GM19099 (cell line): Measurements from ENCODE around the gene PLCG1.

Experiments
- POLR2A ChIP-seq: IDR thresholded peaks from 3 replicates; pipeline ENCODE4 v1.6.1; 2011; ENCODE audit warnings: low read depth; ENCODE audit not compliant: insufficient read length; ENCODE audit errors: extremely low read depth

PLCG1 gene

DNA sequence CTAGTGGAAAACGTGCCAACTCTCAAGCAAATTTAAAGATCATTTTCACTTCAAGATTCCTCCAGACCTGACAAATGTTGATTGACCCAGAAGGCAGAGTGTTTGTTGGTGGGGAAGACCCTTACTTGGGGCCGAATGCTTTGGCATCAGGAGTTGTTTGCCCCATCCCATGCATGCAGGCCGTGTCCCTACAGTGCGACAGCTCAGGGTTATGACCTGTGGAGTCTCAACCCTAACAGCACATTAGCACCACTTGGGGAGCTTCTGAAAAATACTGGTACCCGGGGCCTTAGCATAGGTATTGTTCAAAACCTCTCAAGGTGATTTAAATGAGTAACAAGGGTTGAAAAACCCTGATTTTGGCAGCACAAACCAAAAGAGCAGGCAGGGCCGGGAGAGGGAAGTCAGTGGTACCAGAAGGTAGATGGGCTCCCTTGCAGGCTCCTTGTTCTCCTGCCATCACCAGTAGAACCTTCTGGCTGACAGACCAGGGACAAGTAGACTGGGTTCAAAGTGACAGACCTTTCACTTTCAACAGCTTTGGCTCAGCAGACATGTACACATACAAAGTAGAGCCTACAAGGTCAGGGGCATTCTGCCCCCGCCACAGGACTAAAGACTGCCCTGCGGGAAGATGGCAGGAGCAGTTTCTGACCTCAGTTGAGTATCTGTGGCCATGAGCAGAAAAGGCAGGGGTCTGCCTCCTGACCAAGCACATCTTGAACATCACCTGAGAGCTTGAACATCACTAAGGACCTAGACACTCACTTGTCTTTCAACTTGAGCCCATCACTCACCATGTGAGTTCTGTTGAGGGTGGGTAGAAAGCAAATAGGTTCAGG, 39.6 kb downstream of the PLCG1 start:
- TF ChIP-seq POLR2A: no peak

DNA sequence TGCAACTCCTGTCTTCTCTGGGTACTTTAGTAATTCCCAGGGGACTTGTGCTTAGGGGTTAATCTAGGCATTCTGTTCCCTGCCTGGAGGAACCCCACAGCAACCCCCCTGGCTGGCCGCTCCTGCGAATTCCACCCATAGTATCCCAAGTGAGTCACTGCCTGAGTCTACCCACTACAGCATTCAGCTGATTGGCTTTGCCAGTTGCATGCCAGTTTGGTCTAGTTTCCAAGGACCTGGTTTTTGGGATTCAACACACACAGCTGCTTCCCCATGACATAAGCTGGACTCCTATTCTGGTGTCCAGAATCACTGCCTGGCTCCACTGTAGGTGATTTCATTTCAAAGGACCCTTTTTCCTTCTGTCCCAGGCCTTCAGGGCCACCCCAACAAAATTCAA, 40.3 kb downstream of the PLCG1 start:
- no peak for TF ChIP-seq POLR2A

DNA sequence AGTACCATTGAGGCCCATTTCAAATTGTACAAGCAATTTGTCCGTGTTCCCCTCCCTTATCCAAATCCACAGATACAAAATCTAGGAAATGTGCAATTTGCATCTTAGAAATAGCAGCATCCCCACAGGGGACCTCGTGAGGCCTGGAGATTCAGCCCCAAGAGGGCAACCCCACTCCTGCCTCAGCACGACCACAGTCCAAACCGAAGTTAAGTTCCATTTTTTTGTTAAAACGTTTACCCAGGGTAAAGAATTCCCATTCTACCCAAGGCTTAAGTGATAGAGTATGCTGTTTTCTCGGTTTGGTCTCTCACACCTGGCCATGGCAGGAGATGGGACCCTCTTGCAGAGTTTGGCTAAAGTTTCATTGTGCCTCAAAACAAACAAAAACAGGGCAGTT, 41.2 kb downstream of the PLCG1 start:
- TF ChIP-seq POLR2A: no peak

DNA sequence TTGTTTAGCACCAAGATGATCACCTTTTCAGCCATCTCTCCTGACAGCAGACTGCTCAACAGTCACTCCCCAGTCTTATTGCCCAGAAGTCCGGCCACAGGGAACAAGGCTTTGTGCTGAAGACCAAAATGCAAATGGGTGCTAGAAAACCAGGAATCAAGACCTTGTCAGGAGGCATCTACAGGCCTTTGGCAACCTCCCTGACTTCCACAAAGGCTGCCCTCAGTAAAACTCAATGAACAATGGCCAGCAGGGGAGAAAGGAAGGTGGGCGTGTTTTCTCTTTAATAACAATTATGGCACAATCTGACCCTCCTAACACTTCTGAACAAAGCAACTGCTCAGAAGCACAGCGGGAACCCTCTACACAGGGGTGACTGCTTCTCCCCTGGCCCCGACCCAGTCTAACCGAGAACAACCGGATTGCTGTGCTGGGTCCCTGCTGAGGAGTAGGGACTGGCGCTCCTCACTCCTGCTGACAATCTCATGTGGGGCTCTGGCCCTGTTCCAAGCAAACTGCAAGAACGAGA, 41.6 kb downstream of the PLCG1 start:
- no peak for TF ChIP-seq POLR2A

DNA sequence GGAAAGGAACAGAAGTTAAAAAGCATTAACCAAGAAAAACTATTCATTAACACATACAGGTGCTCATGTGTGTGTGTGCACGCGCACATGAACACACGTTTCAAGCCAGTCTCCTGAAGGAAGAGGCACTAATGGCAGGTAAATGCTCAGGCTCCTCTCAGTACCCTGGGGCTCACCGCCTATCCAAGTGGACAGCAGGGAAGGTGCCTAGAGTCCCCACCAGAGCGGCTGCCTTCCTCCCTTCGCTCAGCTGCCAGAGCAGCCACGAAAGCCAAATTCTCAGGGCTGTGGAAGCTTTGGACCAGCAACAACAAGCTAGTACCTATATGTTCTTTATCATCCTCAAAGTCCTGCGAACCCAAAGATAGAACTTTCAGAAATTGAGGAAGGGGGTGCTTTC, 42.6 kb downstream of the PLCG1 start:
- no peak for TF ChIP-seq POLR2A

DNA sequence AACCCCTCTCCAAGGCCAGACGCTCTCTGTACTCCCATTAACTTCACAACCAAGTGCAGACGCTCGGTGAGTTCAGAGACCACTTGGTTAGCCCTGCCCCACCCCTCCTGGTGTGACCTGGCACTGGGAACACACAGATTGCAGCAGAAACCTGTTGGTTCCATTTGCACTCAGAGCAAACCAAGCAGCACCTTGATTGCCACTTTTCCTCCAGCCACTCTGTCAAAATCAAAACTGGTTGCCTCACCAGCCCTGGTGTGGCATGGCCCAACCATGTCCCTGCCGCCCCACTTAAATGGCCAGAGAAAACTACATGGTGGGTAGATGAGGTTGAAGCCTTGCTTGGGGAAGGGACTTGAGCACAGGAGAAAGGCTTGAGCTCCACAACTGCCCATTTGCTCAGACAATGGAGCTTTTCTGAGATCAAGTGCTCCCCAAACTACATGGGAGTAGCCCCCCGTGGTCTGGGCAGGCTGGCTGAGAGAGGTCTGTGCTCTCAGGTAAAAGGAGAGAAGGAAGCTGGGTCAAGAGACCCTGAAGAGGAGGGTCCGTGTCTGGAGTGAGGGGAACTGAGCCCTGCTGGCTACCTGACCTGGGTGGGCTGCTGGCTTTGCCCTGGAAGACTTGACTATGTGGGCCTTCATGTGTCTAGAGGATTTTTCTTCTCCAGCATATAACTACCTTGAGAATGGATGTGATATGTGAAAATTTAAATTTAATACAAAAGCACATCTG, 43.4 kb downstream of the PLCG1 start:
- TF ChIP-seq POLR2A: no peak

DNA sequence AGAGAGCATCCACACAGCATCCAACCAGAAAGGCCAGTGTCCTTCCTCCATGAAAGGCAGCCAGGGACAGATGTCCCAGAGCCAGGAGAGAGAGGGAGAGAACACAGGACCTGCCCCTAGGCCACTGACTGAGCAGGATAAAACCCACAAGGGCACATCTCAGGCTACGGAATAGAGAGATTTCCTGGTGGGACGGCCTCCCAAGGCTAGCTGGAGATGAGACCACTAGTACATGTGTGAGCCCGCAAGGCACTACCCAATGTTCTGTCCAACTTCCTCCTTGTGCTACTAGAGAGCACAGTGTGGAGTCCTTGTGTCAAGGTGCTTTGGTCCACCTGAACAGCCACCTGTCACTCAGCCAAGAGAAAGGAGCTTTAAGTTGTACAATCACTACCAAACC, 44.2 kb downstream of the PLCG1 start:
- no peak for TF ChIP-seq POLR2A

DNA sequence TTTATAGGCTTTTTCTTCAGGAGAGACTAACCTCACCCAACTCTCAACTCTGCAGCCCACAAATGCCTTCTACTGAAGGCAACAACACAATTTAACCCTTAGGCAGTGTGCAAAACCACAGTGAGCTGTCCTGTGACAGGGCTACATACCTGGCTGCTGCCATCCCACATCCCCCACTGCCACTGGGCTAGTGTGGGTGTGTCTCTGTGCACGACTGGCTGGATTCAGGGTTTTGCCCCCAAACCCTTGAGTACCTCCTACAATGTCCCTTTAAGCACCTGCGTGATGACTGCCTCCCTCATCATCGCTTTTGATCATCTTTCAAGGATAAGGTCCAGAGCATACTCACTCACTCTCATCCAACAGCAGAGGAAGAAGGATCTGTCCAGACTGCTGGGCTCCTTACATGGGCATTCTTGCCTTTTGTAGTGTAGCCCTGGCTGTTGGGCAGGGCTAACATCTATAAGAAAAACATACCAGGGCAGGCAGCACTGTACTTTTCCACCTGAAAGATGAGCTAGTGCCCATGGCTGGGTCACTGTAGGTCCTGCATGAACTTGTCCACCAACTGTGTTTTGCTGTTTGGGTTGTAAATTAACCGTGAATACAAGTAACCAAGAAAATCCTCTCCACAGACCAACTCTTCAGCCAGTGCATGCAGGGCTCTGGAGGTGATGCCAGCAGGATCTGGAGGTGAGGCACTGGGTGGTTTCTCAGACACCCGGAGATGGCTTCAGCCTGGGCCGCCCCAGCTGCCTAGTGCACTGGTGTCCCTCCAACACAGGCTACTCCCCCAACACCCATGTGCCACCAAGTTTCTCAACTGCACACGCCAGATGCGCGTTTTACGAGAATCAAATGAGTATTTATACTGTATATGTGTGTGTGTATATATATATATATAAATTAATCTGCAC, 45.2 kb downstream of the PLCG1 start:
- no peak for TF ChIP-seq POLR2A

DNA sequence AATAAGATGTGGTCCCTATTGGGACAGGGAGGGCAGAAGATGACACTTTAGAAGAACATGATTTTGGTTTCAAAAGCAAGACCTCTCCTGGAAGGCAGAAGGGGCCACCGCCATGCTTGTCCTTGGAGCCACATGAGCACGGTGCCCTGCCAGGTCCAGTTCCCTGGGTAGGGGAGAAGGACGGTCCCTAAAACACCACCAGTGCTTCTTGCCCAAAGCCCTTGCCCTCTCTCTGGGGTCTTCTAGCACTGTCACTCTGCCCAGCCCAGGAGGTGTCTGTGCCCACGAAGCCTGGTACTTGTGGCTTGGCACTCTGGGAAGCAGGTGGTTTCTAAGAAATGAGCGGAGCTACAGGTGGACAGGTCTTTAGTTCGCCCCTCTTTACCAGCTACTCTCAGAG, 46.0 kb downstream of the PLCG1 start:
- TF ChIP-seq POLR2A: no peak

DNA sequence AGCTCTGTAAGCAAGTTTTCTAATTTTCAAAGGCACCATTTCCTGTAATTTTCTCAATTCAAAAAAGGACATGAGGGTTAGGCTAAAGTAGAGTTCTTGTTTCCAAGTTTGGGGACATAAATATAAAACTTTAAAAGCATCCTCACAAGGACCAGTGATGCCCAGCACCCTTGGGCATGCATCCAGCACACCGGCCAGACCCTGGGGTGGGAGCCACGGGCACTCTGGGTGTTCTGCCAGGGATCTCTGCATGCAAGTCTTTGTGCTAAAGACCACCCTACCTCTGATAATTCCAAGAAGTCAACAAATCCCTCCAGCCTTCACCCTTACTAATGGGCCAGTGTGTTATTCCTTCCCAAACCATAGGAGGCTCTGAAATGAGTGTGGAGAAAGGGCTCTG, 46.5 kb downstream of the PLCG1 start:
- TF ChIP-seq POLR2A: no peak

DNA sequence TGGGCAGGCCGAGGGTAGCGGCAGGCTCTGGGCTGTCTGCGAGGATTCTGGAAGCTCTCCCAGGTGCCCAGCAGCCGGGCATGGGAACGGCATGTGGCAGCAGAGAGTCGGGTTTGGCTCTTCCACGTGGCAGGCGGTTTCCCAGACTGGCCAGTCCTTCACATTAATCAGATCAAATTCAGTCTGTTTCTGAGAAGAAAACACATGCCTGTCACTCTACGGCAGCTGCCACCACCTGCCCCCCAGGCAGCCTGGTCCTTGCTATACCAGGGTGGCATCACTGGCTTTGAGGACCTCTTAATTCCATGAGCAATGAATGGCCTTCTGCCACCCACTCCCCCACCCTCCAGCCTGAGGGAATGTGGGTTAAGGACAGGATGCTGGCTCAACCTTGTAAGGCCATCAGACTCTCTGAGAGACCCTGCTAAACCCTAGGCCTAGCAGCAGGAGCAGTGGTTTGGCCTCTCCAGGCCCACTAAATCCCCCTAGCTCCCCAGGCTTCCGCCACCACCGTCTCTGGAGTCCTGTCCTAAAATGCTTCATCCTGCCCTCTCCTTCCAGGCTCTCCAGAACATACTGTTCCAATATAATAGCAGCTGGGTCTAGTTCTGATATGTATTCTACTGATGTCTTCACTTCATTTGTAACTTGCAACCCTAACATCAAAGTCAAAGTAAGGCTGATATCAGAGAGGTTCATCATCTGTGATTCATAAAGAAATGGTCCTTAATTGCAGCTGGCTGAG, 47.8 kb downstream of the PLCG1 start:
- TF ChIP-seq POLR2A: no peak

DNA sequence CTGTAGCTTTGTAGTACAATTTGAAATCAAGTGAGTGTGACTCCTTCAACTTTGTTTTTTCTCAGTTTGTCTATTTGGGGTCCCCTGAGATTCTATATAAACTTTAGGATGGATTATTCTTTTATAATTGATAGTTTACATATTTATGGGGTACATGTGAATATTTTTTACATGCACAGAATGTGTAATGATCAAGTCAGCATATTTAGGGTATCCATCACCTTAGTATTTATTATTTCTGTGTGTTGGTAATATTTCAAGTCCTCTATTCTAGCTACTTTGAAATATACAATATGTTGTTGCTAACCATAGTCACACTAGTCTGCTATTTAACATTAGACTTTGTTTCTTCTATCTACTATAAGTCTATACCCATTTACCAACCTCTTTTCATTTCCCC, 50.3 kb downstream of the PLCG1 start:
- TF ChIP-seq POLR2A: no peak

DNA sequence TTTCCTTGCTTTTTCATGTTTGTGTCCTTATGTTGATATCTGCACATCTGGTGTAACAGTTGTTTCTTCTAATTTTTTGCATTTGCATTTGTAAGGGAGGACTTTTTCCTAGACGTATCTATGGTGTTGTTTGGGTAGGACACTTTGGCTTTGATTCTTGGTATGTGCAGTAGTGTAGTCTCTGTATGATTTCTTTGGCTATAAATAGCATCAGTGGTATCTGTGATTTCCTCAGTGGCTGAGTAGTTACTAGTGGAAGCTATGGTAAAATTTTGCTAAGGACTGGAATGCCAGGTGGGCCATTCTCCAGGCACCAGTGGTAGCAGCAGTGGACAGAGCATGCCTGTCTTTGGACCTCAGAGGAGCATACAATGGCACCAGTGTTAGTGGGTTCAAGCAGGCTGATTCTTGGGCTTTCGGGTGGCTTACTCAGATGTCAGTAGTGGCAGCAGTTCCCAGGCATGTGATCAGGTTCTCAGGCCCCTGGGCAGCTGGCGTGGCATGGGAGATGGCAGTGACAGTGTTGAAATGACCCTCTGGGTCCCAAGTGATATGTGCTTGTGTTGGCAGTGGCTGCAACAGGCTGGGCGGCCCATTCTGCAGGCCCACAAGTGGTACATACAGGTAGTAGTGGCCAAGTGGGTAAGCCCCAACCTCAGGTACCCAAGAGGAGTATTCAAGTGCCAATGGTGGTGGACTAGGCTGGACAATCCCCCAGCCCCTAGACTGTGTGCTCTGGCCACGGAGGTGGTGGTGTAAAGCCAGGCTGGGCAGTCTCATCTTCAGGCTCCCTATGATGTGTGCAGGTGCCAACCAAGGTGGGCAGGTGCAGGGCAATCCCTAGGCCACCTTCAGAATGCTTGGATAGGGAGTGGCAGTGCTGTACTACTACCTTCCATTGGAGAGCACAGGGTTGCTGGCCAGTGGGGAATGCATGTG, 54.5 kb downstream of the PLCG1 start:
- TF ChIP-seq POLR2A: no peak

DNA sequence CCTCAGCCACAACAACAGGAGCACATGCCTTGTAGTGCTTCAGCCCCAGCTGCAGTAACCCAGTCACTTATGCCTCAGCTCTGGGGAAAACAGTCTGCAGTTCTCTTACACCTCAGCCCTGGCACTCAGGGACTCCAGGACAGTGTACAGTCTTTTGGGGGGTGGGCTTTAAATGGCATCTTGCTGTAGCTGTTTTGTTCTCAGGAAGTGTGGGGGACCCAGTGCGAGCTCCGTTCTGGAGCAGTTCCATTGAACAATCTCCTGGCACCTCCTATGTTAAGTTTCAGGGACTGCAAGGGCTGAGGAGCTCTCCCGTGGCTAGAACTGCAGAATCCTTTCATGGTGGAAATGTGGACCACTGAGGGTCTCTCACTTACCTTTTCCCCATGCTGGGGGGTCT, 55.2 kb downstream of the PLCG1 start:
- TF ChIP-seq POLR2A: no peak

DNA sequence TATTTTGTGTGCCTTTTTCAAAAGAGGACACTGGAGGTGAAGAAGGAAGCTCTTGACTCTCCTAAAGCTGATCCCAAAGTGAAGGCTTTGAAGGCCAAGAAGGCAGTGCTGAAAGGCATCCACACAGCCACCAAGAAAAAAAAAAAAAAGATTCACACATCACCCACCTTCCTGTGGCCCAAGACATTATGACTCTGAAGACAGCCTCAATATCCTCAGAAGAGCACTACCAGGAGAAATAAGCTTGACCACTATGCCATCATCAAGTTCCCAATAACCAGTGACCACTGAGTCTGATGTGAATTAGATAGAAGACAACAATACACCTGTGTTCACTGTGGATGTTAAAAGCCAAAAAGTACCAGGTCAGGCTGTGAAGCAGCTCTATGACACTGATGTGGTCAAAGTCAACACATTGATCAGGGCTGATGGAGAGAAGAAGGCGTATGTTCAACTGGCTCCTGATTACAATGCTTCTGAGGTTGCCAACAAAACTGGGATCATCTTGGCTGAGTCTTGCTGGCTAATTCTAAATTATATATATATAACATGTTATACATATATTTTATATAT, 59.4 kb downstream of the PLCG1 start:
- TF ChIP-seq POLR2A: no peak
